GM21825 (cell line): ENCODE results near the gene PASK.

Experiments used
- ATAC-seq: cut with Tn5 transposase; IDR thresholded peaks from one replicate; pipeline ENCODE4 v1.9.1; 2021; ENCODE audit warnings: mild to moderate bottlenecking, moderate library complexity; ENCODE audit not compliant: unreplicated experiment

Gene PASK

GRCh38 chr2:241128266-241128665 is 21.0 kb downstream of the PASK start:
- ATAC-seq = no peak

GRCh38 chr2:241126771-241127202 is 22.5 kb downstream of the PASK start:
- no peak for ATAC-seq

GRCh38 chr2:241126201-241126611 is 23.1 kb downstream of the PASK start:
- no peak for ATAC-seq

- no peak for ATAC-seq
Observed at GRCh38 chr2:241125626-241126025, 23.6 kb downstream of the PASK start.

GRCh38 chr2:241123816-241124536 is 25.3 kb downstream of the PASK start:
- ATAC-seq = no peak

- ATAC-seq = no peak
Observed at GRCh38 chr2:241122376-241123002, 26.8 kb downstream of the PASK start.

- no peak for ATAC-seq
Observed at GRCh38 chr2:241121008-241121407, 28.3 kb downstream of the PASK start.

GRCh38 chr2:241120440-241120839 is 28.8 kb downstream of the PASK start:
- ATAC-seq = no peak

GRCh38 chr2:241118737-241119505 is 30.4 kb downstream of the PASK start:
- no peak for ATAC-seq

GRCh38 chr2:241116606-241117560 is 32.4 kb downstream of the PASK start:
- ATAC-seq = no peak

- no peak for ATAC-seq
Observed at GRCh38 chr2:241115361-241115760, 33.9 kb downstream of the PASK start.

GRCh38 chr2:241114836-241115235 is 34.4 kb downstream of the PASK start:
- no peak for ATAC-seq

GRCh38 chr2:241112592-241112991 is 36.7 kb downstream of the PASK start:
- ATAC-seq = no peak

- no peak for ATAC-seq
Observed at GRCh38 chr2:241112046-241112445, 37.2 kb downstream of the PASK start.

GRCh38 chr2:241111440-241111805 is 37.8 kb downstream of the PASK start:
- ATAC-seq = no peak

- peak; percentile 46 for ATAC-seq
Observed at GRCh38 chr2:241110607-241111439, 38.4 kb downstream of the PASK start.

GRCh38 chr2:241110089-241110606 is 39.1 kb downstream of the PASK start:
- no peak for ATAC-seq

GRCh38 chr2:241109210-241110088 is 39.8 kb downstream of the PASK start:
- no peak for ATAC-seq
